ENCODE measurements around the gene MMP27. TPM values are rescaled to one million over a fixed set of nuclear protein-coding genes. Genes with fewer than 3 reads are reported as not detected.

Gene MMP27
- total RNA-seq, 6 experiments from 2014 or later: 0.11 TPM; not detected in 5

GRCh38 chr11:102685338-102685737, 20.2 kb downstream of the MMP27 start:
- H3K27me3 ChIP-seq: no peaks in the 10 kb centered on the region
- no peak overlapping the region for H3K4me3 ChIP-seq
- intact Hi-C loops (cut with DNase I): no loop called here
- DNase-seq (no peak), ATAC-seq (no peak)
- H3K36me3 ChIP-seq: no peaks in the 10 kb centered on the region
- 76% methylated on average over 3 of the region's 3 CpGs for WGBS (ENCODE audit: insufficient coverage, low coverage, low lambda C conversion rate, missing lambda C conversion rate)
- no peaks in the 10 kb centered on the region for H3K4me1 ChIP-seq
- H3K9me3 ChIP-seq: no peaks in the 10 kb centered on the region
- H3K27ac ChIP-seq: no peak overlapping the region
- TF ChIP-seq POLR2A (IDR thresholded peaks at IDR 0.05) (no peak), CTCF (IDR thresholded peaks at IDR 0.05) (no peak)

- Histone ChIP-seq H3K27ac (no peak overlapping the region), H3K27me3 (no peaks in the 10 kb centered on the region), H3K4me3 (no peak overlapping the region), H3K36me3 (no peaks in the 10 kb centered on the region), H3K4me1 (no peaks in the 10 kb centered on the region), H3K9me3 (no peaks in the 10 kb centered on the region)
- 69% methylated on average over 2 of the region's 4 CpGs for WGBS (ENCODE audit: insufficient coverage, low coverage, low lambda C conversion rate, missing lambda C conversion rate)
- ATAC-seq (no peak), DNase-seq (no peak)
- TF ChIP-seq CTCF (IDR thresholded peaks at IDR 0.05) (no peak), POLR2A (IDR thresholded peaks at IDR 0.05) (no peak)
- intact Hi-C loops (cut with DNase I): no loop called here
Measured at GRCh38 chr11:102683277-102683676, 22.3 kb downstream of the MMP27 start.

- no peak overlapping the region for H3K4me3 ChIP-seq
- no peak for DNase-seq
- ATAC-seq: no peak
- no peak overlapping the region for H3K27ac ChIP-seq
- intact Hi-C loops (cut with DNase I): no loop called here
- no peaks in the 10 kb centered on the region for H3K9me3 ChIP-seq
- H3K27me3 ChIP-seq: no peaks in the 10 kb centered on the region
- 42% methylated on average over 1 of the region's 1 CpG for WGBS (ENCODE audit: insufficient coverage, low coverage, low lambda C conversion rate, missing lambda C conversion rate)
- no peaks in the 10 kb centered on the region for H3K4me1 ChIP-seq
- no peak for TF ChIP-seq CTCF (IDR thresholded peaks at IDR 0.05)
- TF ChIP-seq POLR2A (IDR thresholded peaks at IDR 0.05): no peak
- H3K36me3 ChIP-seq: no peaks in the 10 kb centered on the region
Measured at GRCh38 chr11:102680945-102681344, 24.6 kb downstream of the MMP27 start.

GRCh38 chr11:102678022-102678421, 27.5 kb downstream of the MMP27 start:
- Histone ChIP-seq H3K36me3 (no peaks in the 10 kb centered on the region), H3K4me1 (no peaks in the 10 kb centered on the region), H3K27me3 (no peaks in the 10 kb centered on the region), H3K9me3 (no peaks in the 10 kb centered on the region), H3K27ac (no peak overlapping the region), H3K4me3 (no peak overlapping the region)
- no peak for TF ChIP-seq POLR2A (IDR thresholded peaks at IDR 0.05)
- TF ChIP-seq CTCF (IDR thresholded peaks at IDR 0.05): no peak
- intact Hi-C loops (cut with DNase I): no loop called here
- 89% methylated on average over 2 of the region's 2 CpGs for WGBS (ENCODE audit: insufficient coverage, low coverage, low lambda C conversion rate, missing lambda C conversion rate)
- DNase-seq (no peak), ATAC-seq (no peak)

GRCh38 chr11:102676084-102676483, 29.5 kb downstream of the MMP27 start:
- DNase-seq: no peak
- ATAC-seq: no peak
- Histone ChIP-seq H3K36me3 (no peaks in the 10 kb centered on the region), H3K27ac (no peak overlapping the region), H3K4me1 (no peaks in the 10 kb centered on the region), H3K4me3 (no peak overlapping the region), H3K27me3 (no peaks in the 10 kb centered on the region), H3K9me3 (no peaks in the 10 kb centered on the region)
- TF ChIP-seq CTCF (IDR thresholded peaks at IDR 0.05) (no peak), POLR2A (IDR thresholded peaks at IDR 0.05) (no peak)
- intact Hi-C loops (cut with DNase I): no loop called here
- 57% methylated on average over 1 of the region's 2 CpGs for WGBS (ENCODE audit: insufficient coverage, low coverage, low lambda C conversion rate, missing lambda C conversion rate)
